Frontal cortex (tissue), 4 donors: Measurements from ENCODE around the gene LYVE1. TPM values are rescaled to one million over a fixed set of nuclear protein-coding genes. Genes with fewer than 3 reads are reported as not detected.

Source experiments
- DNase-seq, 2 donors: peaks; one replicate each; pipeline ENCODE4 v3.0.0; 2012; ENCODE audit warnings: low spot score in 2 of 2
- FAIRE-seq: peaks from 2 replicates; lab custom pipeline; 2012; peaks lifted over from hg19 to GRCh38; lab: Jason Lieb, UNC
- total RNA-seq: library from RNA; depleted of rRNA; stranded (reverse); fragments of >200 nt; gene quantifications from one replicate; pipeline ENCODE4 v1.2.3, GENCODE V29; 2014
- donor health status: control.
- donor health status: control.
- donor health status: control.

The LYVE1 gene
- total RNA-seq, 1 donor from 2014 or later: 6.9 TPM

DNA sequence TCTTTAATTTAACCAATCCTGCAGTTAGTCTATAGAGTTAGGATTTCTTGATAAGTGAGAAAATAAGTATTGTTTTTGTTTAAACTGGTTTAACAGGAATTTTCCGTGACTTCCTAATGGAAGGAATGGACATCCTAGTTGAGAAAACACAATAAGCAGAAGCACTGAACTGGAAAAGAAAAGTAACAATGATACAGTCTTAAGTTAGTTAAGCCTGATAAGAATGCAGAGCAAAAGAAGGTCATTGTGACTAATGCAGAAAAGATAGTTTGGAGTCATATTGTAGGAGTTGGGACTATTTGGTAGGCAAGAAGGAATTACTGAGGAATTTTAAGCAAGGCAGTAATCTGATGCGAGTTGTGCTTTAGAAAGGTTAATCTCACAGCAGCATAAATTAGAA lies 39.2 kb downstream of the LYVE1 start:
- no peak for FAIRE-seq
- no peak for DNase-seq

DNA sequence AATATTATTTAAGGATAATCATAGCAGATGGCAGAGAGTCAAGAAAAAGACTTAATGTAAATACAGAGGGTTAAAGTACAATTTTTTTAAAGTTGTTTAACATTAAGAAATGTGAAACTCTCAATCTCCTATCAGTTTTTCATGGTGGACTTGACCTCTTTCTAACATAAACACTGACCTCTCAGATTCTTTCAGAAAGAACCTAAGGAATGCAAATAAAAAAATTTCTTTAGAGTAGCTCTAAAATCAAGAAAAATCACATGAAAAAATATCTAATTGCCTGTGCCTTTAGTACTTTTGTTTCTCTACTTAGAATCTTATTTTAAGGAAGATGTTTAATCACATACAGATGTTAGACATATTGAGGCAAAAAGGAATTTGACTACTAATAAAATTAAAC lies 40.3 kb downstream of the LYVE1 start:
- no peak for DNase-seq
- FAIRE-seq: peak; percentile 73

DNA sequence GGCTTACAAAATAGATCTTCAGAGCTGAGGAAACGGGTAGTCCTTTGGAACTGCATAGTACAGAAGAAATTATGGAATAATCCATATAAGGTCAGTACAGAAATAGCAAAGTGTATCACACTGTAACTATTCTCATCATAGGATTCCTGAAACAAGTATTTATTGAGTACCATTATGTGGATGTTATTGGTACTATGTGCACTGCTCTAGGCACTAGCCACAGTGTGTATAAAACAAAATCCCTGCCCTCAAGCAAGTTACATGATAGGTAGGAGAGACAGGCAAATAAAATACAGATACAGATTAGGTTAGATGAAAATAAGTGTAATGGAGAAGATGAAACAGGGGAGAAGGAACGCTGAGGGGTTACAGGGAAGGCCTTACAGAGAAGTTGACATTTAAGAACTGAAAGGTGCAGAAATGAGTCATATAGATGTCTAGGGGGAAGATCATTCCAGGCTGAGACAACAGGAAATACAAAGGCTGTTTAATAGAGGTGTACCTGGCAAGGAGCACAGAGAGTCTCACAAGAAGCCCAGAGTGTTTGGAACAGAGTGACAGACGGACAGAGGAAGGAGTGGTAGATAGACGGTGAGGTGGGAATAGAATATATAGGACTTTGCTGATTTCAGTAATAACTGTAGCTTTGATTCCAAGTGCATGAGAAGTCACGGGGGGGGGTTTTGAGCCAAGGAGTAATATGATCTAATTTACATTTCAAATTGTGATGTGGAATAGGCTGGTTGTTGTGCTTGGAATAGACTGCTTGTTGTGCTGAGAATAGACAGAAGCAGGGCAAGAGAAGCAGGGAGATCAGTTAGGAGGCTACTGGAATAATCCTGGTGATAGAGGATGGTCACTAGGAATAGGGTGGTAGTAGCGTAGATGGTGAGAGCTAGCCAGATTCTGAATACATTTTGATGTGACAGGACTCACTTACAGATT lies 41.2 kb downstream of the LYVE1 start:
- DNase-seq (no peak), FAIRE-seq (no peak)

DNA sequence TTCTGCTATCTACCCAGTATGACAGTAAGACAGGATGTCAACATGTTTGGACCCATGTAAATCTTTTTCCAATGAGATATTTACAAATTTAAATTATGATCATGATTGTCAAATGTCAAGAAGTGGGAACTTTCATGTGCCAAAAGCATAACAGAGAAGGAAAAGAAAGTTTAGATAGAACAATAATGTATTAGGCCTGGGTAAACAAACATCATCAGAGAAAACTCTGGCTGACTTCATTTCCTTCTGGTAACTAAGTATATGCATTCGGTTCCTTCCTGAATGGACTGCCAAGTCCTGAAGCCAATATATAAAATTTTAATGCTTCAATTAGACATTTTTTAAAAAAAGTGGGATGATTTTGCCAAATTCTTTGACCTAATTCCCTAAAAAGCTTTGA lies 44.0 kb downstream of the LYVE1 start:
- DNase-seq: no peak
- no peak for FAIRE-seq

DNA sequence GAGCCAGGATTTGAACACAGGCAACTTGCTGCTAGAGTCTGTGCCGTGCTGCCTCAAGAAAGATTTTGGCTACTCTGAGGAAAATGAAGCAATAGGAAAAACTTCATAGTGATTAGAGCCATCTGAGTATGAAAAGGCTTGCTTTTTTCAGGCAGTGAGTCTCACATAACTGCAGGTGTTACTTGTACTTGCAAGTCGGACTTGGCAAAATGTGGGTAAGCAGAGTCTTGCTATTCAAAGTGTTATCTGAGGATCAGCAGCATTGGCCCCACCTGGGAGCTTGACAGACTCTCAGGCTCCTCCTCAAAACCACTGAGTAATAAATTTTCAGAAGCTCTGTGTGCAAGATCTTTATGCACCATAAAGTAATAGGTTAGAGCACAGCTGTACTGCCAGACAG lies 45.5 kb downstream of the LYVE1 start:
- no peak for DNase-seq
- FAIRE-seq: no peak

DNA sequence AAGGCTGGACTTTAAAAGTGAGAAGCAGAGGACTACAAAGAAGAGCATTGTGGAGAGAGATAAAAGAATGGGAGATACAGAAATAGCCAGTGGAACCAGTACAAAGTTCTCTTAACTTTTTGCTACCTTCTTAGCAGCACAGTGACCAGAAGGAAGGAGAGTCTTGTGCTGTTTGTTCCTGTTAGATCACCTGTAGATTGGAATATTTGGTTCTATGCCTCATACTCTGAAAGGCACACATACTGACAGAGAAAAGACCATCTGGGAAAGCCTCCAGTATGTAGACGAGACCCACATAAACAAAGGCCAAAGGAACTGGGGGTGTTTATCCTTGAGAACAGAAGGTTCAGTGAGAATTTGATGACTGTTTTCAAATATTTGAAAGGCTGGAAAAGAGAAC lies 46.2 kb downstream of the LYVE1 start:
- no peak for DNase-seq
- FAIRE-seq: no peak

DNA sequence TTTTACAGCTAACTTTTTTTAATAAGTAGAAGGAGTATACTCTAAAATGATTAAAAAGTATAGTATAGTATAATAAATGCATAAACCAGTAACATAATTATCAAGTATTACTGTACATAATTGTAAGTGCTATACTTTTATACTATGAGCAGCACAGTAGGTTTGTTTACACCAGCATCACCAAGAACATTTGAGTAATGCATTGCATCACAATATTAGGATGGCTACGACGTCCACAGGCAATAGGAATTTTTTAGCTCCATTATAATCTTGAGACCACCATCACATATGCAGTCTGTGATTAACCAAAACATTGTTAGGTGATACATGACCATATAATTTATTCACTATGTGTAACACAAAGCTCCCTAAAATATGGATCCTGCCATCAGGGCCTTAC lies 47.9 kb downstream of the LYVE1 start:
- DNase-seq (no peak), FAIRE-seq (no peak)

DNA sequence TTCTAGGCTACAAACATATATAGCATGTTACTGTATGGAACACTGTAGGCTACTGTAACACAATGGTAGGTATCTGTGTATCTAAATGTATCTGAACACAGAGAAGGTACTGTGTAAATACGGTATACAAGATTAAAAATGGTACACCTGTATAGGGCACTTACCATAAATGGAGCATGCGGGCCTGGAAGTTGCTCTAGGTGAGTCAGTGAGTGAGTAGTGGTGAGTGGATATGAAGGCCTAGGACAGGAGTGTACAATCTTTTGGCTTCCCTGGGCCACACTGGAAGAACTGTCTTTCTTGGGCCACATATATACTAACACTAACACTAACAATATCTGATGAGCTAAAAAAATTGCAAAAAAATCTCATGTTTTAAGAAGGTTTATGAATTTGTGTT lies 48.8 kb downstream of the LYVE1 start:
- FAIRE-seq: no peak

DNA sequence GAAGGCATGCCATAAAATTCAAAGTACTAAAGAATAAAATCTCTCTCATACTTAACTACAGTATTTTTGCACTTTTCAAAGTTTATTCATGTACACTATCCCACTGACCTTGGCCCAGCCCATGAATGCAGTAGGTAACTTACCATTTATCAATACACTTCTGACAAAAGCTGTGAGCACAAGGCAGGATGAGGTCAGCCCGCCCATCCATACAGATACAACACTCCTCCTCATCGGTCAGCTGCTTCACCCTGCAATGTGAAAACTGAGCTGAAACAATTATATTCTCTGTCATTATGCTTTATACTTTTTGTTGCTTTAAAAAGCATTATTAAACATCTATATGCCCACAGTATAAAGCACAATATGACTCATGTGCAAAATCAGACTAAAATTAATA lies 49.6 kb downstream of the LYVE1 start:
- FAIRE-seq (no peak), DNase-seq (no peak)

More for the DNA sequence above, 48.8 kb downstream of the LYVE1 start:
- no peak for DNase-seq

DNA sequence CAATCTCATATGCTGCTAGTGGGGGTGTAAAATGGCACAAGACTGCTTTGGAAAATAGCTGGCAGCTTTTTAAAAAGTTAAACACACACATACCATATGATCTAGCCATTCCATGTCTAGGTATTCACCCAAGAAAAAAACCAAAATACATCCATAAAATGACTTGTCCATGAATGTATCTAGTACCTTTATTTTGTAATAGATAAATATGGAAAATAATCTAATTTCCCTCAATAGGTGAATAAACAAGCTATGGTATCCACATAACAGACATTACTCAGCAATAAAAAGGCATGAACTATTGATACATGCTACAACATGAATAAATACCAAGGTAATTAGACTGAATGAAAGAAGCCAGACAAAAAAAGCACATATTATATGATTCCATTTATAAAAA lies 50.3 kb downstream of the LYVE1 start:
- DNase-seq (no peak), FAIRE-seq (no peak)

DNA sequence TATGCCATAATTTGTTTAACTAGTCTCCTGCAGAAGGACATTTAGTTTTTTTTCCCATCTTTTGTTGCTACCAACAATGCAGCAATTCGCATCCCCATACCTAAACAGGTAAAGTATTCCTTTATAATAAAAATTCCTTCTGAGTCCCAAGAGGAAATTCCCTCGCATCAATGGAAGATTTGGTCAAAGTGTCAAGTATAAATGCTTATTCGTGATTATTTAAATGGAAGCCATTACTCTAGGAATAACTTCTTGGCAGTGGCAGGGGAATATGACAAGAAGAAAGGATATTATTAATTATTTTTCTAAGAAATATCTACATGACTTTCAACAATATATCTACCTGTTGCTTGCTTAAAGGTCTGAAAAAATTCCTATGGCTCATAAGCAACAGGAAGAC lies 53.0 kb downstream of the LYVE1 start:
- DNase-seq (no peak), FAIRE-seq (no peak)

DNA sequence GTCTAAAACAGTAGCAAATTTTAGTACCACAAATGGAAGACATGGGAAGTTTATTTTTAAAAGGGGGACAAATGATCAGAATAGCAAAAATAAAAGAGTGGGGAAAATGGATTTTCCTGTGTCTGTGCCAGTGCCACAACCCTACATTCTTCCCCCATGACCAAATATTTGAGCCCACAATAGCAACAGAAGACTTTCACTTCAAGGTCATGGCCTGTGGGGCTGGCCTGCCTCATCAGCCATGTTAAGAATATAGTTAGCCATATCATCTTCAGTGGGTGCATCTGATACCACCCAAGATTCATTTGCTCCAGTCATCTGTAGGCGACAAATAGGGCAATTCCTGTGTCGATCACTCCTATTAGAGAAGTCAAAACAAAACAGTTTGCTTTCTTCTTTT lies 53.8 kb downstream of the LYVE1 start:
- DNase-seq: no peak
- FAIRE-seq: no peak

DNA sequence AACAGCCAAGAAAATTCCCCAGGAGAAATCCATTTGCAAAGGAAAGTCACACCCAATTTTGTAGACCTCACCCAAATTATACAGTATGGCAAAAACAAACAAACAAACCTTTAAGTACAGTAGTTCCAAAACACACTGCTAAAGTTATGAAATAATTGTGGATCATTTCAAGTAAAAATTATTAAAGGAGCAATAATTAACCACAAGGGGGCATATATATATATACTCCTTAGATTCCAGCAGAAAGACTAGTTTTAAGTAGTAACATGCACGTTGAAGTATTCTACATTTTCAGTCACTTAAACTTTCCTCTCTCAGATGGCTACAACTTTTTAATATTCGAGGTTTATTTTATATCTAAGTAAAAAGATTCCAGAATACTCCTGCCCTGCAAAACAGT lies 54.3 kb downstream of the LYVE1 start:
- FAIRE-seq (no peak), DNase-seq (no peak)

DNA sequence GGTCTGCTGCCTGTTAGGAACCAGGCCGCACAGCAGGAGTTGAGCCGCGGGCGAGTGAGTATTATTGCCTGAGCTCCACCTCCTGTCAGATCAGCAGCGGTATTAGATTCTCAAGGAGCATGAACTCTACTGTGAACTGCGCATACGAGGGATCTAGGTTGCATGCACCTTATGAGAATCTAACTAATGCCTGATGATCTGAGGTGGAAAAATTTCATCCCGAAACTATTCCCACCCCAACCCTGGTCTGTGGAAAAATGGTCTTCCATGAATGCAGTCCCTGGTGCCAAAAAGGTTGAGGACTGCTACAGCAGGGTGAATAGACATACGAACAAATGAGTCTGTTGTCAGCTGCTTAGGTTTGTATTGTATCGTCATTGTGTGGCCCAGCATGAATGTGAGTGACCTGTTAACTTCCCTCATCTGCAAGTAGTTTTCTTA lies 57.3 kb downstream of the LYVE1 start:
- DNase-seq (no peak), FAIRE-seq (no peak)

Other genes with a start within 250 kb of the LYVE1 start
- gene AMPD3, start 113.4 kb downstream of the LYVE1 start, total RNA-seq: 0.82 TPM
- gene RNF141, start 27.5 kb downstream of the LYVE1 start, total RNA-seq: 76.6 TPM
- 1.6 TPM for gene IRAG1, start 125.1 kb upstream of the LYVE1 start, total RNA-seq
- 39.9 TPM for gene CTR9, start 182.6 kb upstream of the LYVE1 start, total RNA-seq
- 941 TPM for gene EIF4G2, start 240.3 kb upstream of the LYVE1 start, total RNA-seq